Memory B cell (primary cell): ENCODE data around the gene PPP1R12B.
A peak's percentile ranks its signal among the peaks of the same experiment; 100 is the strongest.

Source experiments
- ATAC-seq: fragments of 150-1000 bp; cut with Tn5 transposase; 2 replicates; pipeline ENCODE4 v1.10.0; 2021; ENCODE audit warnings: low read depth, mild to moderate bottlenecking, moderate library complexity
- DNase-seq, 2 donors: peaks; one replicate each; pipeline ENCODE4 v3.0.0; 2022; ENCODE audit warnings: low spot score in 2 of 2
- H3K27ac Mint-ChIP-seq: one replicate; pipeline ENCODE4 v1.8.0; 2022; ENCODE audit warnings: mild to moderate bottlenecking, moderate library complexity, mixed read lengths
- H3K27me3 Mint-ChIP-seq: one replicate; pipeline ENCODE4 v1.8.0; 2022; ENCODE audit warnings: mixed read lengths
- H3K36me3 Mint-ChIP-seq: one replicate; pipeline ENCODE4 v1.8.0; 2022; ENCODE audit warnings: mild to moderate bottlenecking, mixed read lengths
- H3K4me1 Mint-ChIP-seq: one replicate; pipeline ENCODE4 v1.8.0; 2022; ENCODE audit warnings: mixed read lengths
- H3K4me3 Mint-ChIP-seq: one replicate; pipeline ENCODE4 v1.8.0; 2022; ENCODE audit warnings: mild to moderate bottlenecking, moderate library complexity, mixed read lengths
- H3K9me3 Mint-ChIP-seq: one replicate; pipeline ENCODE4 v1.8.0; 2022; ENCODE audit warnings: mixed read lengths

Gene PPP1R12B, protein sequence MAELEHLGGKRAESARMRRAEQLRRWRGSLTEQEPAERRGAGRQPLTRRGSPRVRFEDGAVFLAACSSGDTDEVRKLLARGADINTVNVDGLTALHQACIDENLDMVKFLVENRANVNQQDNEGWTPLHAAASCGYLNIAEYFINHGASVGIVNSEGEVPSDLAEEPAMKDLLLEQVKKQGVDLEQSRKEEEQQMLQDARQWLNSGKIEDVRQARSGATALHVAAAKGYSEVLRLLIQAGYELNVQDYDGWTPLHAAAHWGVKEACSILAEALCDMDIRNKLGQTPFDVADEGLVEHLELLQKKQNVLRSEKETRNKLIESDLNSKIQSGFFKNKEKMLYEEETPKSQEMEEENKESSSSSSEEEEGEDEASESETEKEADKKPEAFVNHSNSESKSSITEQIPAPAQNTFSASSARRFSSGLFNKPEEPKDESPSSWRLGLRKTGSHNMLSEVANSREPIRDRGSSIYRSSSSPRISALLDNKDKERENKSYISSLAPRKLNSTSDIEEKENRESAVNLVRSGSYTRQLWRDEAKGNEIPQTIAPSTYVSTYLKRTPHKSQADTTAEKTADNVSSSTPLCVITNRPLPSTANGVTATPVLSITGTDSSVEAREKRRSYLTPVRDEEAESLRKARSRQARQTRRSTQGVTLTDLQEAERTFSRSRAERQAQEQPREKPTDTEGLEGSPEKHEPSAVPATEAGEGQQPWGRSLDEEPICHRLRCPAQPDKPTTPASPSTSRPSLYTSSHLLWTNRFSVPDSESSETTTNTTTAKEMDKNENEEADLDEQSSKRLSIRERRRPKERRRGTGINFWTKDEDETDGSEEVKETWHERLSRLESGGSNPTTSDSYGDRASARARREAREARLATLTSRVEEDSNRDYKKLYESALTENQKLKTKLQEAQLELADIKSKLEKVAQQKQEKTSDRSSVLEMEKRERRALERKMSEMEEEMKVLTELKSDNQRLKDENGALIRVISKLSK

DNA sequence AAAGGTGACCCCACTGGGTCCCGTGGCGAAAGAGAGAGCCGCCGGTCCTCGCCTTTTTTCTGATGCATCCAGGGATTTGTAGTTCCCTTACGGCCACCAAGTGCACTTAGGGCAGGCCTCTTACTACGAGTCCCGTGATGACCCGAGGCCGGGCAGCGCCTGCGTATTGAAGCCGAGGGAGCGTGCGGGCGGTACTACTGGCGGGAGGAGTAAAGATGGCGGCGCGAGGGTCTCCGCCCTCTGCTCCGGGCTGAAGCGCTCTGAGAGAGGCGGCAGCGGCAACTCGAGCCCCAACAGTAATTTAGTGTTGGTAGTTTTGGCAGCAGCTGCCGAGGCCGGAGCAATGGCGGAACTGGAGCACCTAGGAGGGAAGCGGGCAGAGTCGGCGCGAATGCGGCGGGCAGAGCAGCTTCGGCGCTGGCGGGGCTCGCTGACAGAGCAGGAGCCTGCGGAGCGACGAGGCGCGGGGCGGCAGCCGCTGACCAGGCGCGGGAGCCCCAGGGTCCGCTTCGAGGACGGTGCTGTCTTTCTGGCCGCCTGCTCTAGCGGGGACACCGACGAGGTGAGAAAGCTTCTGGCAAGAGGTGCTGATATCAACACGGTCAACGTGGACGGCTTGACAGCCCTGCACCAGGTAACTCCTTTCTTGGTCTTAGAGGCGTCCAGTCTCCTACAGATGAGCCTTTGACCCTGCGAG is at the start of gene PPP1R12B:
PPP1R12B (plus strand) TSS at position 191 of the 697 bp plus-strand sequence; CDS start at position 344, 153 bp downstream.
- peak; percentile 88 to 92 for DNase-seq
- Mint-ChIP-seq H3K27me3 (no peaks in the 10 kb centered on the region), H3K9me3 (no peaks in the 10 kb centered on the region), H3K4me3 (peak within 1 kb of the TSS; percentile 100), H3K27ac (peak within 1 kb of the TSS; percentile 95), H3K4me1 (peaks cover 20% of the 10 kb centered on the region), H3K36me3 (no peaks in the 10 kb centered on the region)
- peak; percentile 96 for ATAC-seq

DNA sequence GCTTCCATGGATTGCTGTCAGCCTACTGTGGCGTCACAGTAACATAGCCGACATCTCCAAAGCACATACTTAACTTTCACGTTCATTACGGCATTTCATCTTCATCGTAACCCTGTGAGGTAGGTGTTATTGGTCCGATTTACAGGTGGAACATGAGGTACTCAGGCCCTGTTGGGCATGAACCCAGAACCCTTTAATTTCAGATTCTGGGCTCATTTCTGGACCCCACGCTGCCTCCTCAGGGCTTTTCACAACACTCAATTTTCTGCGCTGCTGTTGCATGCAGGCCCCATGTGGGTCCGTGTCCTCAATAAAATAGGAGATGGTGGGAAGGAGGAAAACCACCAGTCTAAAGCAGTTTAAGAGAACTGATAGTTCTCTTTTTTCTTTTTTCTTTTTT is 46.3 kb upstream of the PPP1R12B start:
- Mint-ChIP-seq H3K4me1 (no peaks in the 10 kb centered on the region), H3K4me3 (no peak overlapping the region), H3K27me3 (peaks cover 11% of the 10 kb centered on the region), H3K9me3 (no peaks in the 10 kb centered on the region), H3K27ac (no peak overlapping the region), H3K36me3 (no peaks in the 10 kb centered on the region)
- DNase-seq (no peak), ATAC-seq (no peak)

DNA sequence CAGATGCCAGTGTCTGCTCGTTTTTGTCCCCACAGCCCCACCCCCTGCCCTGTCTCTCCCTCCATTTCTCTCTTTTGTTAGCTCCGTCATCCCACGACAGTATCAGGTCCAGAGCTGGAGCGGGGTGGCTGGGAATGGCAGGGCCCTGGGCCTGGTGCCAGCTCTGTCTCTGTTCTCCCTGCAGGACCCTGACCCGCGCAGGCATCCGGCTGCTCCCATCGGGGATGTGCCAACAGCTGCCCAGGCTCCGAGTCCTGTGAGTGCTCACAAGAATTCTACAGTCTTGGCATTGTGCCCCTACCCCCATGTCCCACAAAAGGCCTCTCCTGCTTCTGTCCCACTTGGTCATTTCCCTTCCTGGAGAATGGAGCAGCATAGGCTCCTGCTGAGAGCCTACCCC is 44.1 kb upstream of the PPP1R12B start:
- no peak overlapping the region for H3K4me3 Mint-ChIP-seq
- H3K36me3 Mint-ChIP-seq: no peaks in the 10 kb centered on the region
- ATAC-seq (no peak), DNase-seq (no peak)
- H3K4me1 Mint-ChIP-seq: no peaks in the 10 kb centered on the region
- peaks cover 6% of the 10 kb centered on the region for H3K27me3 Mint-ChIP-seq
- no peaks in the 10 kb centered on the region for H3K9me3 Mint-ChIP-seq
- no peak overlapping the region for H3K27ac Mint-ChIP-seq

DNA sequence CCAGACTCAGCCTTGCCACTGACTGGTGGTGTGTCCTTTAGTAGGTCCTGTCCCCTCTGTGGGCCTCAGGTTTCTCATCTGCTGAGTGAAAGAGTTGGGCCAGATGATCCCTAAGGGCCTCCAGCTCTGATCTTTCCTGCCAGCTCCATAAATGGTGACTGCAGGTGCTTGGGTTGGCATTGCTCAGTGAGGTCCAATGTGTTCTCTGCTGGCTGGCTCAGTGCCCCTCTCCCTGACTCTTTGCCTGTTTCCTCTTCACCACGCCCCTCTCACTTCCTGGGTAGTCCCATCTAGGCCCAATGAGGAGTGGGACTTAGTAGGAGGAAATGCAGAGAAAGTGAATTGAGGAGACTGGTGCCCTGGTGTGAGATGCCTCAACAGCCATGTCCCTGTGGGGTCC is 43.3 kb upstream of the PPP1R12B start:
- ATAC-seq: no peak
- Mint-ChIP-seq H3K27ac (no peak overlapping the region), H3K4me3 (no peak overlapping the region)

DNA sequence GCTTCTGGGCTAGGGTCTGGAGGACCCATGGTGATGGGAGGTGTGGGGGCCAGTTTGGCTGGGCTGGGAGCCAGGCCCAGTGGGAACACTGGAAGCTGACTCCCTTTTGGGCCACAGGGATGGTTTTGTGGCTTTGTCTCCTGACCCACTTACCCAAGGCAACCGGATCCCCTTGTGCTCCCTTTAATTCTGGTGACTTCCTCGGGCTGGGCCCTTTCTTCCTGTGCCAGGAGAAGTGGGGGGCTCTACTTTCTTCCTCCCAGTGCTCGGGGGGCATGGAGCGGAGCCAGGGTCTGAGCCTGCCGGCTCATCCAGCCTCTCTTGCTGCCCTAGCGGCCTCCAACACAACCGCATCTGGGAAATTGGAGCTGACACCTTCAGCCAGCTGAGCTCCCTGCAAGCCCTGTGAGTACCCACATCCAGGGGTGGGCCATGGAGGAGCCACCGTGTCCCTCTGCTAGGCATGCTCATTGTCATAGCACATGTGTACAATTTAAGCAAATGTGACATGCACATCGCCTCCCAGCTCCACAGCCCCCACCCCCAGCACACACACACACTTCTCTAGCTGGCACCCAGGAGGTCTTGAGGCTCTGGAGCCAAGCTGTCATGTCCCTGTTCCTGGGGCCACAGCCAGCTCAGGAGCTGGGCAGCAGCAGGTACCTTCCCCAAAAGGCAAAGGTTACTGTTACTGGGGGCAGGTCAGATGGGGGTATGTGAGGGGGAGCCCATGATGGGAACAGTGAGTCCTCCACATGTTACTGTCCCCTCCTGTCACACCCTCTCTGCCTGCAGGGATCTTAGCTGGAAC is 41.8 kb upstream of the PPP1R12B start:
- Mint-ChIP-seq H3K27me3 (peaks cover 6% of the 10 kb centered on the region), H3K36me3 (no peaks in the 10 kb centered on the region), H3K4me3 (no peak overlapping the region), H3K4me1 (peaks cover 2% of the 10 kb centered on the region), H3K27ac (no peak overlapping the region), H3K9me3 (no peaks in the 10 kb centered on the region)
- ATAC-seq (no peak), DNase-seq (no peak)

More for the DNA sequence above, 43.3 kb upstream of the PPP1R12B start:
- H3K4me1 Mint-ChIP-seq: no peaks in the 10 kb centered on the region
- no peaks in the 10 kb centered on the region for H3K9me3 Mint-ChIP-seq
- DNase-seq: no peak
- H3K36me3 Mint-ChIP-seq: no peaks in the 10 kb centered on the region
- H3K27me3 Mint-ChIP-seq: peaks cover 6% of the 10 kb centered on the region

DNA sequence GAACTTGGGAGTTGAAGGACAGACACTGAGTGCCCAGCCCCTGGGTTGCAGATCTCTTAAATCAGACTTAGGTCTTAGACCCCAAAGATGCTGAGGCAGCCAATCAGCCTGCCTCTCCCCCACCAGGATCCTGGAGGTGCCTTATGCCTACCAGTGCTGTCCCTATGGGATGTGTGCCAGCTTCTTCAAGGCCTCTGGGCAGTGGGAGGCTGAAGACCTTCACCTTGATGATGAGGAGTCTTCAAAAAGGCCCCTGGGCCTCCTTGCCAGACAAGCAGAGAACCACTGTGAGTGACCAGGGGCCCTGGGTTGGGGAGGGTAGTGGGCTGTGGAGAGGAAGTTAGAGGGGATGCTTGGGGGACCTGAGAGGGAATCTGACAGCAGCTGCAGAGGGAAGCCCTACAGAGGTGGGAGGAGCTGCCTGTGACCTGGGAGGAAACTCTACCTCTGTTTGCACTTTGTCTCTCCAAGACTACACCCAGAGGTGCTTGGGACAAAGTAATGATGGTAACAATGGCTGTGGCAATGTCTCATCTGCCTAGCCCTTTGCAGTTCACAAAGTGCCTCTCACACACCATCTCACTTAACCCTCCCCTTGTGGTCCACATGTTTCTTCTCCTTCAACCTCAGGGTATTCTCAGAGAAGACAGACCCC is 38.3 kb upstream of the PPP1R12B start:
- no peak overlapping the region for H3K4me3 Mint-ChIP-seq
- H3K36me3 Mint-ChIP-seq: no peaks in the 10 kb centered on the region
- no peaks in the 10 kb centered on the region for H3K9me3 Mint-ChIP-seq
- ATAC-seq: no peak
- no peak overlapping the region for H3K27ac Mint-ChIP-seq
- peaks cover 4% of the 10 kb centered on the region for H3K4me1 Mint-ChIP-seq
- no peak for DNase-seq
- peaks cover 13% of the 10 kb centered on the region for H3K27me3 Mint-ChIP-seq

DNA sequence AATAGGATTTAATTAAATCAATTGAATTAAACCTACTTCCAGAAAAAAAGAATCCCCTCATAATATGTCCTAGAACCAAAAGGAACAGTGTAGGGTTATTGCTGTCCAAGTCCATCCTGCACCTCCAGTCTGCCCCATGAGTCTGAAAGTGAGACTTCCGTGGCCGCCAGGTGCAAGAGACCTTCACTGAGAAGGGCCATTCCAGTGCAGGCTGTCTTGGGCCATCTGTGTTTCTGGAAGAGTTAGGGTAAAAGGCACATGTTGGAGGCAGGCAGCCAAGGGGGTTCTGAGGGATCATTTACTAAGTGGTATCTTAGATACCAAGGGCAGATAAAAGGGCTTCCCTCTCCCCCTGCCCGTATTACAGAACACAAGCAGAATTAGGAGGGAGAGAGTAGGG is 37.8 kb upstream of the PPP1R12B start:
- DNase-seq: no peak
- no peak overlapping the region for H3K4me3 Mint-ChIP-seq
- no peaks in the 10 kb centered on the region for H3K9me3 Mint-ChIP-seq
- ATAC-seq: no peak
- no peaks in the 10 kb centered on the region for H3K36me3 Mint-ChIP-seq
- H3K27ac Mint-ChIP-seq: no peak overlapping the region
- H3K4me1 Mint-ChIP-seq: peaks cover 4% of the 10 kb centered on the region
- H3K27me3 Mint-ChIP-seq: peaks cover 15% of the 10 kb centered on the region

DNA sequence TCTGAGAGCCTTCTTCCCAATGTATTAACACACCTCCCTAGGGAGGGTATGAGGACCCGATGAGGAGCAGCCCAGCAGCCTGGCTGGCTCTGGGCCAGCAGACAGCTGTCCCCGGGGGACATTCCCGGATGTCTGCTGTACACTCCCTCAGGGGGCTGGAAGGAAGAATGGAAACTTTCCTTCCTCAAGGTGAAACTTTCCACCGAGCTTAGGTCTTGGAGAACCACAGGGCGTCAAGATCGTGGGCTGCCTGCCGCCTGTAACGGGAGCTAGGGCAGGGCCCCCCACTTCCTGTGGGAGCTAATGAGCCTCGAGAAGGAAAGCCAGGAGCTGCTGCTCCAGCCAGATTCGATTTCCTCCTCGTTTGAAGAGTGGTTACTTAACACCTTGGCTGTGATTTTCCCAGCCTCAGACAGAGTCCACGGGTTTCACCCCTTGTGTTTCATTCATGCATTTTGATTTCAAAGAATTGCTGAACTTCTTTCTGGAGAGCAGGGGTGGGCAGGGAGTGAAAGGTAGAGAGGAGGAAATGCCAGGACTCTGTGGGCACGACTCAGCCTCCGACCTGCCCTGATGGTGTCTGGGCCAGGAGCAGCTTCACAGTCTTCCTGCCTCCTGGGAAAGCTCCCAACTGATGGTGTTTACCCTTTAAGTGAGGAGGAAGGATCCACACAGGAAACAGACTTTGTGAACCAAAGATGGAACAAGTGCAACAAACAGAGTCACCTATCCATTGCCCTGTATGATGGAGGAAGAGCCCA is 36.4 kb upstream of the PPP1R12B start:
- Mint-ChIP-seq H3K27ac (no peak overlapping the region), H3K36me3 (no peaks in the 10 kb centered on the region), H3K4me3 (no peak overlapping the region), H3K9me3 (no peaks in the 10 kb centered on the region), H3K4me1 (peaks cover 4% of the 10 kb centered on the region), H3K27me3 (peaks cover 15% of the 10 kb centered on the region)
- ATAC-seq: no peak
- DNase-seq: no peak

DNA sequence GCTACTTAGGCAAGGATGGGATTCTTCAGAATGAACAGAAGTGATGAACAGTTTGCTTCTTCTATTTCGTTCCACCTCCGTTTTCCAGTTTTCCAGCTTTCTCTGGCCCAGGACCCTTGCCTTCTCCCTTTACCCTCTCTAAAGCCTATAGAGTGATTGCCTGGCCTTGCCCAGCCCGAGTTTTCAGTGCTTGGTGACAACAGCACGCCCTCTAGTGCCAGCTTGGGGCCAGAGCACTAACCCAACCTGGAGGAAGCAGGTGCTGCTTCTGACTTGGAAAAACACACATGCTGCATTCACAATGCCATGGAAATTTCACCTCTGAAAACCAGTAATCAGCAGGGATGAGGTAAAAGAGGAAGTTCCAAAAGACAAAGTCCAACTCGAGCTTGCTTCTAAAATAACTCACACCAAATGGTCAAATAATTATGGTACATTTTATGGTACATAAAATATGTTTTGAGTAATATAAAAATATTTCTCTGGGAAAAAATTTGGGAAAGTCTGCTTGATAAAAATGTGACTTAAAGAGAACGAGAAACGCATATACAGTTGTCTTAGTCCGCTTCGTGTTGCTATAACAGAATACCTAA is 32.8 kb upstream of the PPP1R12B start:
- H3K27ac Mint-ChIP-seq: no peak overlapping the region
- H3K36me3 Mint-ChIP-seq: no peaks in the 10 kb centered on the region
- H3K4me1 Mint-ChIP-seq: peaks cover 4% of the 10 kb centered on the region
- DNase-seq: peak; percentile 59 to 66
- peak; percentile 82 for ATAC-seq
- no peaks in the 10 kb centered on the region for H3K9me3 Mint-ChIP-seq
- H3K4me3 Mint-ChIP-seq: no peak overlapping the region
- peaks cover 15% of the 10 kb centered on the region for H3K27me3 Mint-ChIP-seq

DNA sequence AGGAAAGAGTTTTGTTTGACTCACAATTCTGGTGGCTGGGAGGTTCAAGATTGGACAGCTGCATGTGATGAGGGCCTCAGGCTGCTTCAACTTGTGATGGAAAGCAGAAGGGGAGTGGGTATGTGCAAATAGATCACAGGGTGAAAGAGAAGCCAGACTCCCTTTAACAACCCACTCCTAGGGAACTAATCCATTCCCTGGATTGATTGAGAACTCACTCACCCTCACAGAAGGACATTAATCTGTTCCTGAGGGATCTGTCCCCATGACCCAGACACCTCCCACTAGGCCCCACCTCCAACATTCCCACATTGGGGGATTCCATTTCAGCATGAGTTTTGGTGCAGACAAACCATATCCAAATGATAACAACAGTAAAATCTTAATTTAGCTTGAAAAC is 32.3 kb upstream of the PPP1R12B start:
- no peaks in the 10 kb centered on the region for H3K36me3 Mint-ChIP-seq
- no peak overlapping the region for H3K27ac Mint-ChIP-seq
- H3K4me1 Mint-ChIP-seq: peaks cover 4% of the 10 kb centered on the region
- no peaks in the 10 kb centered on the region for H3K9me3 Mint-ChIP-seq
- peaks cover 15% of the 10 kb centered on the region for H3K27me3 Mint-ChIP-seq
- no peak overlapping the region for H3K4me3 Mint-ChIP-seq
- ATAC-seq (no peak), DNase-seq (no peak)

DNA sequence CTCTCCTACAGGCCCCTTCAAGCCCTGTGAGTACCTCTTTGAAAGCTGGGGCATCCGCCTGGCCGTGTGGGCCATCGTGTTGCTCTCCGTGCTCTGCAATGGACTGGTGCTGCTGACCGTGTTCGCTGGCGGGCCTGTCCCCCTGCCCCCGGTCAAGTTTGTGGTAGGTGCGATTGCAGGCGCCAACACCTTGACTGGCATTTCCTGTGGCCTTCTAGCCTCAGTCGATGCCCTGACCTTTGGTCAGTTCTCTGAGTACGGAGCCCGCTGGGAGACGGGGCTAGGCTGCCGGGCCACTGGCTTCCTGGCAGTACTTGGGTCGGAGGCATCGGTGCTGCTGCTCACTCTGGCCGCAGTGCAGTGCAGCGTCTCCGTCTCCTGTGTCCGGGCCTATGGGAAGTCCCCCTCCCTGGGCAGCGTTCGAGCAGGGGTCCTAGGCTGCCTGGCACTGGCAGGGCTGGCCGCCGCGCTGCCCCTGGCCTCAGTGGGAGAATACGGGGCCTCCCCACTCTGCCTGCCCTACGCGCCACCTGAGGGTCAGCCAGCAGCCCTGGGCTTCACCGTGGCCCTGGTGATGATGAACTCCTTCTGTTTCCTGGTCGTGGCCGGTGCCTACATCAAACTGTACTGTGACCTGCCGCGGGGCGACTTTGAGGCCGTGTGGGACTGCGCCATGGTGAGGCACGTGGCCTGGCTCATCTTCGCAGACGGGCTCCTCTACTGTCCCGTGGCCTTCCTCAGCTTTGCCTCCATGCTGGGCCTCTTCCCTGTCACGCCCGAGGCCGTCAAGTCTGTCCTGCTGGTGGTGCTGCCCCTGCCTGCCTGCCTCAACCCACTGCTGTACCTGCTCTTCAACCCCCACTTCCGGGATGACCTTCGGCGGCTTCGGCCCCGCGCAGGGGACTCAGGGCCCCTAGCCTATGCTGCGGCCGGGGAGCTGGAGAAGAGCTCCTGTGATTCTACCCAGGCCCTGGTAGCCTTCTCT is 30.3 kb upstream of the PPP1R12B start:
- no peak overlapping the region for H3K27ac Mint-ChIP-seq
- no peaks in the 10 kb centered on the region for H3K36me3 Mint-ChIP-seq
- ATAC-seq: no peak
- no peaks in the 10 kb centered on the region for H3K4me1 Mint-ChIP-seq
- no peak overlapping the region for H3K4me3 Mint-ChIP-seq
- peaks cover 14% of the 10 kb centered on the region for H3K27me3 Mint-ChIP-seq
- DNase-seq: no peak
- H3K9me3 Mint-ChIP-seq: no peaks in the 10 kb centered on the region
